ENCODE measurements around the gene RNF13.

RNF13 gene

DNA sequence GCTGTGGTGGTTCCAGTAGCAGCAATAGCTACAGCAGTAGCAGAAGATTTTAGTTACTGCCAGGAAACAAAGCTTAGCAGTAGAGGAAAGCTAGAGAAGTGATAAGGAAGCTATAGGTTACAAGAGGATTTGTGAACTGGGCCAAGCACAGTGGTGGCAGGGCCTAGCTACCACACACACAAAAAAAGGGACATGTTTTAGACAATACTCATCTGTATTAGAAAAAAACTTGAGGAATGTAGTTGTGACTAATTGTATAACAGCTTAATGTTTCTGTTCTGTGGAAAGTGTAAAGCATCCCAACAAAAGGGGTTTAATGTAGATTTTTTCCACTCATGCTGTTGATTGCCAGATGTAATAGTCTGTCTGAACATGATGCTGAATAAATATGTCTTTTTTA lies 187.6 kb downstream of the RNF13 start:
- DNase-seq (ENCODE audit: low read depth), result no peak

DNA sequence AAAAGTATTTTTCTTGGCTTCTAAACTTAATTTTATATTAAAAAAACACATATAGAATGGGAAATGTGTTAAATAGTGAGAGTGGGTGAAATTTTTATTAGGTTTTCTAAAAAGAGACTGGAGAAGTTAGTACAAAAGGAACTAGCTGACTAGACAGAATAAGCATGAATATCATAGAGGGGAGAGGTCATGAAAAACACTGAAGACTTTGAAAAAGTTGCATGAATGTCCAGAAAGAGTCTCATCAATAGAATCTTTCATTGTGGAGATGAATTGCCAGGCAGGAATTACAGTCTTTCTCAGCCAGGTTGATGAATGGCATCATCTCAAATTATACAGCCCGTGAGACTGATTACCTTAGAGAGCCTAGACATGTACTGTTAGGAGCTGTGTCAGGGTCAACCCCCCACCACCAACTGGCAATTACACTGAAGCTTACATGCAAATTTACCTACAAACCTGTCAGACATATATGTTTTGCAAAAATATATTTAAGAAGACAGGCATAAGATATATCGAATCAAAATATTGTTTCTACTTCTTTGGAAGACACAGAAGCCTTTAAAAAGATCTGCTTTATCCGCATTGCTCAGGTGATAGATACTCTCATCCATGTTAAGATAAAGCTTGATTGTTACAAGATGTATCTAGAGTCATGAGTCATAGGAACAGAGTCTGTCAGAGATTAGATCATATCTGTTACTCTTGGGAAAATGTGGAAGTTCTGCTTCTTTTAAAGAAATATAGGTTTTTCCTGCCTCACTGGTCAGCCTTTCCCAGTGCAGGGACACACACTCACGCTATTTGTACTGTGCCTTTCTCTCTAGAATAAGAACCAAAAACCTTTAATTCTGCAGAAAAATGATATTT lies 192.5 kb downstream of the RNF13 start:
- DNase-seq (ENCODE audit: low read depth), result no peak

DNA sequence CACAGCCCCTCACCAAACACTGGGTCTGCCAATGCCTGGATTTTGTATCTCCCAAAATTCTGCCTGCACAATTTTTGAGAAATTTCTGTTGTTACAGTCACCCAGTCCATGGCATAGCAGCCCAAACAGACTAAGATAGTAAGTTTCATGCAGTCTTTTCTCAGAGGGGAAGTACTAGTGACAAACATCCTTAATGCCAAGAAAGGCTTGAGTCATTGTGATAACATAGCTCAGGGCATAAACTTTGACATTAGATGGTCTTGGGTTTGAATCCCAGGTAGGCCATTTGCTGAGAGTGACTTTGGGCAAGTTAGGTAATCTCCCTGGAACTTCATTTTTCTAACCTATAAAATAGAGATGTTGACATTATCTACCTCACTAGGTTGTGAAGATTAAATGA lies 193.8 kb downstream of the RNF13 start:
- no peak for DNase-seq (ENCODE audit: low read depth)

All from GM04503 (cell line).